BLaER1 treated with 17β-estradiol and CSF1 and Interleukin-3, amounts not matched to agents 10 nM and 100 nM (cell line): ENCODE results near the gene MTA3.
A peak's percentile ranks its signal among the peaks of the same experiment; 100 is the strongest.

Experiments
- H3K27ac ChIP-seq, 11 experiments: shearing (Covaris generic); formaldehyde crosslinking; 2 replicates each; pipeline ENCODE4 v1.8.1; 2022
- H3K27me3 ChIP-seq, 11 experiments: shearing (Covaris generic); formaldehyde crosslinking; 2 replicates each; pipeline ENCODE4 v1.8.1; 2022
- H3K36me3 ChIP-seq, 11 experiments: shearing (Covaris generic); formaldehyde crosslinking; 2 replicates each; pipeline ENCODE4 v1.8.1; 2022
- H3K4me1 ChIP-seq, 10 experiments: shearing (Covaris generic); formaldehyde crosslinking; 2 replicates each; pipeline ENCODE4 v1.8.1; 2022
- H3K4me2 ChIP-seq, 11 experiments: shearing (Covaris generic); formaldehyde crosslinking; 2 replicates each; pipeline ENCODE4 v1.8.1; 2022
- H3K4me3 ChIP-seq, 10 experiments: shearing (Covaris generic); formaldehyde crosslinking; 2 replicates each; pipeline ENCODE4 v1.8.1; 2022
- H3K9ac ChIP-seq, 11 experiments: shearing (Covaris generic); formaldehyde crosslinking; 2 replicates each; pipeline ENCODE4 v1.8.1; 2022
- H3K9me3 ChIP-seq, 11 experiments: shearing (Covaris generic); formaldehyde crosslinking; replicated peaks in 1 of 11; 2 replicates each; pipeline ENCODE4 v1.8.1; 2022
- H4K20me1 ChIP-seq, 11 experiments: shearing (Covaris generic); formaldehyde crosslinking; 2 replicates each; pipeline ENCODE4 v1.8.1; 2022
- Cebpa-rat ChIP-seq, 11 experiments: shearing (Covaris generic); IDR thresholded peaks; 2 replicates each; pipeline ENCODE4 v1.8.1; 2022

Gene MTA3

DNA sequence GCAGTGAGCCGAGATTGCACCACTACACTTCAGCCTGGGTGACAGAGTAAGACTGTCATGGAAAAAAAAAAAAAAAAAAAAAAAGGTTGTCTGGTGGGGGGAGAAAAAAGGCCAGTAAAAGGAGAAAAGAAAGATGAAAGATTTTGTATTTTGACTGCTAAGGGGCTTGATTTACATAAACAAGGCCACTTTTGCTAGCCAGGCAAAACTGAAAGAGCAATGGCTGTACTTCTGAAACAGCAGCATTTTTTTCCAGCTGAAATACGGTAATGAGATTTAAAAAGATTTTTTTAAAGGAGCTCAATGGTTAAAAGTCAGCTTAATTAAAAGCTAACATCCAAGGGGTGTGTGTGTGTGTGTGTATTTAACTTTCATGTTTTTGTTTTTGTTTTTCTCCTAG, 206.8 kb downstream of the MTA3 start:
- Histone ChIP-seq H3K27ac (peak overlapping the region in 10 of 11 experiments; percentile 15 to 66 (median 54); a peak in 14 of 22 replicates), H3K27me3 (no peaks in the 10 kb centered on the region), H4K20me1 (no peaks in the 10 kb centered on the region), H3K9me3 (peaks cover 25 to 38% (median 34%) of the 10 kb centered on the region in 11 experiments), H3K4me2 (peak overlapping the region; percentile 58 to 78 (median 67); a peak in 19 of 22 replicates), H3K4me1 (peaks cover 17 to 24% (median 21%) of the 10 kb centered on the region in 10 experiments), H3K4me3 (no peak overlapping the region), H3K36me3 (peaks cover 0 to 12% (median 0%) of the 10 kb centered on the region in 11 experiments; a peak in 6 of 22 replicates), H3K9ac (peak overlapping the region; percentile 8 to 62 (median 28); a peak in 12 of 22 replicates)
- TF ChIP-seq Cebpa-rat (IDR thresholded peaks at IDR 0.05), result no peak

DNA sequence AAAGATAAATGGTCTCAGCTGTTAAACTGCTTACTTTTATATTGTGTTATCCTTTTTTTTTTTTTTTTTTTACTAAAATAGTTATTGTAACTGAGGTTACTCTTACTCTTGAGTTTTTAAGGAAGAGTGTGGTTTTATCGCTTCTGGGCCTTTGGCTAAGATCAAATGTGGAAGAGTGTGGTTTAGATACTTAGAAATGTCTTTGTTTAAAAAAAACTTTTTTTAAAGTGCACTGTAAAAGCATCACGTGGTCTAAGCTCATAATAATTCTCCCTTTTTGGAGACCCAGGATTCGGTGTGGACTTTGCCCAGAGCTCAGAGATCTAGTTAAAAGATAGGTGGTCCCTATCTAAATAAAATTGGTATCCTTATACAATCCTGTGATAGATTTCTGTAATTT, 207.4 kb downstream of the MTA3 start:
- Histone ChIP-seq H4K20me1 (no peaks in the 10 kb centered on the region), H3K27ac (peak overlapping the region in 10 of 11 experiments; percentile 27 to 66 (median 54); a peak in 16 of 22 replicates), H3K4me3 (no peak overlapping the region), H3K4me1 (peaks cover 17 to 24% (median 21%) of the 10 kb centered on the region in 10 experiments), H3K9me3 (peaks cover 31 to 44% (median 40%) of the 10 kb centered on the region in 11 experiments), H3K27me3 (no peaks in the 10 kb centered on the region), H3K9ac (peak overlapping the region in 8 of 11 experiments; percentile 8 to 62 (median 33); a peak in 8 of 22 replicates), H3K36me3 (peaks cover 0 to 12% (median 0%) of the 10 kb centered on the region in 11 experiments; a peak in 6 of 22 replicates), H3K4me2 (peak overlapping the region; percentile 58 to 78 (median 67); a peak in 21 of 22 replicates)
- no peak for TF ChIP-seq Cebpa-rat (IDR thresholded peaks at IDR 0.05)

DNA sequence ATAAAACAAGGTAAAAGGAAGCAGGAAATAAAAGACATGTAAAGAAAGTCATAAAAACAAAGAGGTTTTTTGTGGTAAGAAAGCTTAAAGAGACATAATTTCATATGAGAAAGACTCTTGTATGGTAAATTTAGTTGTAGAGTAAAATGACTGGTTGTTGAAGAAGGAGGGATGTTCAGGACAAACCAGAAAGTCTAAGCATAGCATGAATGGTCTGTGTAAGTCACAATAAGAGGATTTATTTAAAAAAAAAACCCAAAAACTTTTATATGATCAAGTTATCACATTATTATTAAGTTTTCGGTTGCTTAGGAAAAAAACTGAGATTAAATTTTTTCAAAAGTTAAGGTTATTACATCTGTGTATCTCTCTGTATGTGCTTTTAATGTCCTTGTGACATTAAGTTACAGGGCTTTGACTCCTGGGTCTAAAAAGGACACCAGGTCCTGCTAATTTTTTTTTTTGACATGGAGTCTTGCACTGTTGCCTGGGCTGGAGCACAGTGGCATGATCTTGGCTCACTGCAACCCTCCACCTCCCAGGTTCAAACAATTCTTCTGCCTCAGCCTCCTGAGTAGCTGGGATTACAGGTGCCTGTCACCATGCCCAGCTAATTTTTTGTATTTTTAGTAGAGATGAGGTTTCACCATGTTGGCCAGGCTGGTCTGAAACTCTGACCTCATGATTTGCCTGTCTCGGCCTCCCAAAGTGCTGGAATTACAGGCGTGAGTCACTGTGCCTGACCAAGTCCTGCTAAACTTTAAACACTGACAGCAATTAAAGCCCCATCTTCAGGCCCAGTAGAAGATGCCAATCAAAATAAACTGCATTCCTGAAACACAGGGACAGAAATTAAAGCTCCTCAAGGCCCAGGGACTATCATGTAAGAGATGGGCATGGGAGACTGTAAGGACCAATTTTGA, 209.7 kb downstream of the MTA3 start:
- H3K36me3 ChIP-seq, result peaks cover 0 to 16% (median 3%) of the 10 kb centered on the region in 11 experiments; a peak in 8 of 22 replicates
- no peak for TF ChIP-seq Cebpa-rat (IDR thresholded peaks at IDR 0.05)
- no peaks in the 10 kb centered on the region for H3K27me3 ChIP-seq
- peak overlapping the region in 1 of 10 experiments; percentile 4; a peak in 1 of 20 replicates for H3K4me3 ChIP-seq
- no peaks in the 10 kb centered on the region for H4K20me1 ChIP-seq
- H3K9me3 ChIP-seq, result peaks cover 42 to 56% (median 50%) of the 10 kb centered on the region in 11 experiments
- H3K9ac ChIP-seq, result no peak overlapping the region
- no peak overlapping the region for H3K4me2 ChIP-seq
- no peak overlapping the region for H3K27ac ChIP-seq
- peaks cover 17 to 24% (median 21%) of the 10 kb centered on the region in 10 experiments for H3K4me1 ChIP-seq

DNA sequence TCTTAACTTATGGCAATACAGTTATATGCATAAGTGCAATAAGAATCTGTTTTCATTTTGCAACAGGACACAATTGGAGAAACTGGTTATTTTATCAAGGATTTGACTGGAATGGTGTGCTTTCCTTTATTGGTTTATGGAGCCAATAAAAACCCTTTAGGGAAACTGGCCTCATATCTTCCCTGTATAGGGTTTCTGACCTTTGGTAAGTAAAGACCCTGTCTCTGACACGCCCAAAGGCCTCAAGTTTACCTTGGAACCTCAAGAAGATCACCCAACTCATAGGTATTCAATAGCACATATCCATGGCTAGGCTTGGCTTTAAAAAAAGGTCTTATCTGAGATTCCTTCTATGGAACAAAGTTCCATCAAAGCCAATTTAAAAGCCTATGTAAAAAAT, 212.7 kb downstream of the MTA3 start:
- Histone ChIP-seq H4K20me1 (no peaks in the 10 kb centered on the region), H3K9me3 (peaks cover 42 to 56% (median 50%) of the 10 kb centered on the region in 11 experiments), H3K4me2 (no peak overlapping the region), H3K36me3 (peaks cover 0 to 16% (median 3%) of the 10 kb centered on the region in 11 experiments; a peak in 8 of 22 replicates), H3K4me3 (no peak overlapping the region), H3K9ac (no peak overlapping the region), H3K27me3 (no peaks in the 10 kb centered on the region), H3K27ac (no peak overlapping the region), H3K4me1 (peaks cover 5 to 8% (median 6%) of the 10 kb centered on the region in 10 experiments)
- no peak for TF ChIP-seq Cebpa-rat (IDR thresholded peaks at IDR 0.05)

DNA sequence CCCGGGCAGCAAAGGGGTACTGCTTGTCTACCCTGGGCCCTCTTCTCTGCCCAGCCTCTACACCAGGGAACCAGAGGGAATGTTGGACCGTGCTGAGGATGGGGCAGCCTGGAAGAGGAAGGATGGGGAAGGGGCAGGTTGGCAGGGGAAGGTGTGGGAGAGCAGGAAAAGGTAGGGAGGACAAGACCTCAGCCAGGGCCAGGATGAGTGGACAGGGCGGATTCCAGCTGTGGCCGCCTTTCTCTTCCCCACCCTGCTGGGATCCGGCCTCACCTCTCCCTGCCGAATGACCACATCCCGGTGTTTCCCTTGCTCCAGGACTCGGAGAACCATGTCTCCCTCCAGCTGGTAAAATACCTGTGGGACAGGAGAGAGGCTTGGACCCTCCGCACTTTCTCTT, 215.1 kb downstream of the MTA3 start:
- H3K9ac ChIP-seq, result no peak overlapping the region
- TF ChIP-seq Cebpa-rat (IDR thresholded peaks at IDR 0.05), result no peak
- H3K27ac ChIP-seq, result no peak overlapping the region
- no peaks in the 10 kb centered on the region for H4K20me1 ChIP-seq
- no peak overlapping the region for H3K4me3 ChIP-seq
- H3K36me3 ChIP-seq, result peaks cover 0 to 11% (median 1%) of the 10 kb centered on the region in 11 experiments; a peak in 8 of 22 replicates
- H3K27me3 ChIP-seq, result no peaks in the 10 kb centered on the region
- H3K4me1 ChIP-seq, result no peaks in the 10 kb centered on the region
- peaks cover 31 to 36% (median 33%) of the 10 kb centered on the region in 11 experiments for H3K9me3 ChIP-seq
- no peak overlapping the region for H3K4me2 ChIP-seq

DNA sequence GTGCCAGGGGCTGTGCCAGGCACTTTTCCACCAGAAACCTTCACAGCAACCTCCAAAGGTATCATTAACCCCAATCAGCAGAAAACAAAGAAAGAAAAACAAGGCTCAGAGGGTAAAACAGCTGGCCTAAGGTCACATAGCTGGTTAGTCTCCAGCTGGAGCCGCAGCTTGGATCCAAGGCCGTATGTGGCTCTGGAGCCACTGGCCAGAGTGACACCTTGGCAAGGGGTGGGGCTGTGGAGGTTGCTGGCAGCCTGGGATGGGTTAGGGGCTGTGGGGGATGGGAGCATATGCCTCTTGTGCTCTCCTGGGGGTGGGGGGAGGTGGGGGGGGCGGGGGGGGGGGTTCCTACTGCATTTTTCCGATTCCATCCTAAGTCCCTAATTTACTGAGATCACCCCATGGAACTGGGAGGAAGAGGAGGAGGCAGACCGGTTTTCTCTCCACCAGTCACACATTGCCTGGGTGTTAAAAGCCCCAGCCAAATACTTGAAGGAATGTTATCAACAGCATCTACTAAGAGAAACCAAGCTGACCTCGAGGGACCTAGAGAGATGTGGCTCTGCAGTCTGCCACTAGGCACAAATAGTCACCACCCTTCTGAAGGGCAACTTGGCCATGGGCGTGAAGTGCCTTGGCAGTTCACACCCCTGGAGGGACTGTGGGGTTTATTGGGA, 215.9 kb downstream of the MTA3 start:
- no peaks in the 10 kb centered on the region for H3K4me1 ChIP-seq
- peaks cover 0 to 7% (median 0%) of the 10 kb centered on the region in 11 experiments; a peak in 3 of 22 replicates for H3K36me3 ChIP-seq
- H3K27me3 ChIP-seq, result no peaks in the 10 kb centered on the region
- TF ChIP-seq Cebpa-rat (IDR thresholded peaks at IDR 0.05), result no peak
- H3K4me3 ChIP-seq, result no peak overlapping the region
- H3K27ac ChIP-seq, result no peak overlapping the region
- H4K20me1 ChIP-seq, result no peaks in the 10 kb centered on the region
- no peak overlapping the region for H3K9ac ChIP-seq
- no peak overlapping the region for H3K4me2 ChIP-seq
- peaks cover 23 to 27% (median 24%) of the 10 kb centered on the region in 11 experiments for H3K9me3 ChIP-seq

DNA sequence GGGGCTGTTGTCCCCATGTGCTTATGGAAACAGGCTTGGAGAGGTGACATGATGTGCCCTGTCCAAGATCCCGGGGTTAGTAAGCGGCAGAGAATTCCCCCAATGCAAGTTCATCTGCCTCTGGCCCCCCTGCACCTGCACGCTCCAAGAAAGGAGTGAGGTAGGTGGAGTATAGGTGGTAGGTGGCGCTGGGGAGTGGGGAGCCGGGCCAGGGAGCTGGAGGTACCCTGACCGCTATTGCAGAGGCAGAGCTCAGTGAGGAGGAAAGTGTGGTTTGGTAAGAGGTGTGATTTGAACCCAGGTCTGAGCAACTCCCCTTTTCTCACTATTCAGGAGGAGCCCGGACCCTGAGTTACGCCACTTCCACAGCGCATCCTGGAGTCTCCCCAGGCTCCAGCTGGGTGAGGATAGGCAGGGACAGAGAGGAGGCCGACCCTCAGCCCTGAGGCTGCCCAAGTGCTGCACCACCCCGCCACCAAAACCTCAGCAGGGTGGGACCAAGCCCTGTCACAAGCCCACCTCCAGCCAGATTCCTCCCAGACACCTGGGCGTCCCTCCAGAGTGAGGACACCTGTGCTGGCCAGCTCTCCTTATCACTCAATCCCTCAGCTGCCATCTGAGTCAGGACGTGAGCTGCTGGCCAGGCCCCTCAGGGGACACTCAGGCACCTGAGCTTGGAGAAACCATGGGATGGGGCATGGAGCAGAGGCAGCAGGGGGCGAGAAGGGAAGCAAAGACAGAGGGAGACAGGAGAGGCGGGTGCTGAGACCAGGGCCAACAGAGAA, 218.3 kb downstream of the MTA3 start:
- Histone ChIP-seq H3K4me3 (no peak overlapping the region), H3K4me2 (no peak overlapping the region), H3K9ac (no peak overlapping the region), H3K9me3 (peaks cover 0 to 9% (median 3%) of the 10 kb centered on the region in 11 experiments; a peak in 8 of 22 replicates), H3K36me3 (no peaks in the 10 kb centered on the region), H4K20me1 (no peaks in the 10 kb centered on the region), H3K27me3 (peaks cover 9 to 22% (median 15%) of the 10 kb centered on the region in 11 experiments; a peak in 21 of 22 replicates), H3K27ac (no peak overlapping the region), H3K4me1 (peaks cover 0 to 3% (median 3%) of the 10 kb centered on the region in 10 experiments; a peak in 15 of 20 replicates)
- TF ChIP-seq Cebpa-rat (IDR thresholded peaks at IDR 0.05), result no peak

DNA sequence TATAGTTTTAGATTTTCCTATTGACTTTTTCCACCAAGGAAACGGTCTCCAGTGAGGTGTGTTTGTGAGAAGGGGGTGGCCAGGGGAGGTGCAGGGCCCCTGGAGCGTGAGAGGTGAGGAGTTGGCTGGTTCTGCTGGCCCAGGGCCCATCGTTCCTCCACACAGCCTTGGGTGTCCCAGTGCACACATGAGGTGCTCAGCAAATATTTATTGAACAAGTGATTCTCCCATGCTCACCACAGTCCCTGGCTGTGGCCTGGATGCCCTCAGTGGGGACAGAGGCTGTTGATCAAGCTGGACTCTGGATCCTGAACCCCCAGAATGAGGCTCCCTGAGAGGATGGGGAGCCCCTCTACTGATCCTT, 219.0 kb downstream of the MTA3 start:
- no peak overlapping the region for H3K9ac ChIP-seq
- peaks cover 16 to 28% (median 22%) of the 10 kb centered on the region in 11 experiments for H3K27me3 ChIP-seq
- no peak overlapping the region for H3K27ac ChIP-seq
- no peaks in the 10 kb centered on the region for H4K20me1 ChIP-seq
- H3K4me3 ChIP-seq, result no peak overlapping the region
- no peak for TF ChIP-seq Cebpa-rat (IDR thresholded peaks at IDR 0.05)
- H3K4me2 ChIP-seq, result no peak overlapping the region
- H3K4me1 ChIP-seq, result peaks cover 2 to 10% (median 8%) of the 10 kb centered on the region in 10 experiments
- no peaks in the 10 kb centered on the region for H3K36me3 ChIP-seq
- H3K9me3 ChIP-seq, result peaks cover 0 to 11% (median 0%) of the 10 kb centered on the region in 11 experiments; a peak in 4 of 22 replicates
